Colonic mucosa (tissue), 4 donors: ENCODE results near the gene NPAS3. TPM values are rescaled to one million over a fixed set of nuclear protein-coding genes. Genes with fewer than 3 reads are reported as not detected.

Experiments
- DNase-seq: peaks from one replicate; pipeline ENCODE4 v3.0.0-alpha.2; 2020
- H3K27ac ChIP-seq: fragments of 200-600 bp; one replicate; pipeline ENCODE4 v1.8.0; 2021
- H3K27me3 ChIP-seq: fragments of 200-600 bp; one replicate; pipeline ENCODE4 v1.8.0; 2021
- H3K36me3 ChIP-seq: fragments of 200-600 bp; one replicate; pipeline ENCODE4 v1.8.0; 2021
- H3K4me1 ChIP-seq: fragments of 200-600 bp; one replicate; pipeline ENCODE4 v1.8.0; 2021; ENCODE audit warnings: mild to moderate bottlenecking
- H3K4me3 ChIP-seq: fragments of 200-600 bp; one replicate; pipeline ENCODE4 v1.8.0; 2021
- H3K9ac ChIP-seq, 2 donors: one replicate each; pipeline ENCODE4 v1.7.0; 2013; ENCODE audit warnings: control low read depth in 2 of 2, low read depth in 2 of 2, low read length in 2 of 2
- H3K9me3 ChIP-seq: fragments of 200-600 bp; one replicate; pipeline ENCODE4 v1.8.0; 2021
- CTCF ChIP-seq: fragments of 200-600 bp; IDR thresholded peaks from one replicate; pipeline ENCODE4 v1.8.0; 2022; ENCODE audit warnings: antibody characterized with exemption, mild to moderate bottlenecking
- intact Hi-C: fragments of 100-400 bp; cut with DNase I; formaldehyde crosslinking; loops from one replicate; pipeline ENCODE4 v1.14.1; 2022
- total RNA-seq, 2 donors: library from RNA; stranded (reverse); fragmentation: NEBNext Ultra II Directional in 1 of 2; extraction: Animal tissue kit (Norgen Biotek cat#: 25700) in 1 of 2; gene quantifications; one replicate each; pipeline ENCODE4 v1.2.1, GENCODE V29; 2021
- donor health status: healthy.
- donor health status: DM: no; HTN: no; CAD: no.
- donor health status: DM: no; HTN: no; CAD: no.

Gene NPAS3
- total RNA-seq, 2 donors from 2014 or later: 0.79 to 1.6 TPM

DNA sequence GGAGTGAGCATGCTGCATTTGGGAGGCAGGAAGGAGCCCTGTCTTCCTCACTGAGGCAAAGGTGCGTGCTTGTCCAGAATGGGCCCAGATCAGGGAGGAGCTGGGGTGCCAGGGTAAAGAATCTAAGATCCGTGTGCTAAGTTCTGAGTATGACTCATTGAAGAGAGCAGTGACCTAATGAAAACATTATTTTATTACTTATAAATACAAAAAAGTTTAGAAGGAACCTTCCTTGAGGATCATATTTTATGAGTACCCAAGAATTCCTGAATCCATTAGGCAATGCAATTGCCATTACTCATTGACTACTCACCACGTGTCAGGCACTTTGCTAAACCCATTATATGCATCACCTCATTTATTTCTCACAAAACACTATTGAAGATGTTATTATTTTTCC, 747.5 kb downstream of the NPAS3 start:
- H3K27ac ChIP-seq: no peak overlapping the region
- H3K4me1 ChIP-seq: no peaks in the 10 kb centered on the region
- no peak for DNase-seq
- H3K27me3 ChIP-seq: no peaks in the 10 kb centered on the region
- intact Hi-C loops: no loop called here
- no peak overlapping the region for H3K9ac ChIP-seq
- no peak for TF ChIP-seq CTCF
- no peaks in the 10 kb centered on the region for H3K36me3 ChIP-seq
- H3K9me3 ChIP-seq: no peaks in the 10 kb centered on the region
- no peak overlapping the region for H3K4me3 ChIP-seq

DNA sequence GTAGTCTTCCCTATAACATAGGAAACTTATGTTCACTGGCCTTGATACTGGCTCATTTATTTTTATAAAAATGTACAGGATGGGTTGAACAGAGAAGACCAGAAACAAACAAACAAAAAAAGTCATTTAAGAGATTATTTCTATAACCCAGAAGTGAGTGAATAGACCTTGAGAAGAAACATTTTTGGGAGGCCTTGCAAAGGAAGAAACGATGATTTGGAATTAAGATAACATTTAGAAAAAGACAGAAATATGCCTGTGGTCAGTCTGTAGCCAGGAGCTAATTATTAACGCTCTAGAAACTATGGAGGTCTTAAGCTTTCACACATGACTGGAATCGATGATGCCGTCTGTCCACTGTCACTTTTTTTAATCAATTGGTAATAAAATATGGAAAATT, 748.2 kb downstream of the NPAS3 start:
- no peak overlapping the region for H3K27ac ChIP-seq
- H3K4me3 ChIP-seq: no peak overlapping the region
- no peak overlapping the region for H3K9ac ChIP-seq
- no peaks in the 10 kb centered on the region for H3K4me1 ChIP-seq
- no peak for TF ChIP-seq CTCF
- H3K27me3 ChIP-seq: no peaks in the 10 kb centered on the region
- intact Hi-C loops: no loop called here
- no peaks in the 10 kb centered on the region for H3K36me3 ChIP-seq
- no peak for DNase-seq
- H3K9me3 ChIP-seq: no peaks in the 10 kb centered on the region

DNA sequence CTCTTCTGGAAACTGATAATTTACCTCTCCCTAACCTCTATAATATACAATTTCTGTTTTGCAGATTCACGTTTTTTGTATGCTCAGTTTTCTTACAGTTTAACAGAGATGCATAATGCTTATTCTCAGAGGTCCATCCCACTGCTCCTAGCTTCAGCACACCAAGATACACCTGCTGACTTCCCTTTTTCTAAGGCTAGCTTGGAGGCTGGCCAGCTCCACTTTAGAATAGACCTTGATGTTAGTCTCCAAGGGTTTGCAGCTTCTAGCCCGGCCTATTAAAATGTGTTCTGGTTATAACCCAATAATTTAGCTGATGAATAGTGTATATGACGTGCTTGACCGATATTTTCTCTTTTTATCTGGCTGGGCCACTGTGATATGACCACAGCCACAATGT, 751.0 kb downstream of the NPAS3 start:
- H3K27ac ChIP-seq: no peak overlapping the region
- no peaks in the 10 kb centered on the region for H3K36me3 ChIP-seq
- DNase-seq: no peak
- H3K9ac ChIP-seq: no peak overlapping the region
- H3K4me3 ChIP-seq: no peak overlapping the region
- H3K9me3 ChIP-seq: no peaks in the 10 kb centered on the region
- intact Hi-C loops: no loop called here
- TF ChIP-seq CTCF: no peak
- no peaks in the 10 kb centered on the region for H3K27me3 ChIP-seq
- no peaks in the 10 kb centered on the region for H3K4me1 ChIP-seq

DNA sequence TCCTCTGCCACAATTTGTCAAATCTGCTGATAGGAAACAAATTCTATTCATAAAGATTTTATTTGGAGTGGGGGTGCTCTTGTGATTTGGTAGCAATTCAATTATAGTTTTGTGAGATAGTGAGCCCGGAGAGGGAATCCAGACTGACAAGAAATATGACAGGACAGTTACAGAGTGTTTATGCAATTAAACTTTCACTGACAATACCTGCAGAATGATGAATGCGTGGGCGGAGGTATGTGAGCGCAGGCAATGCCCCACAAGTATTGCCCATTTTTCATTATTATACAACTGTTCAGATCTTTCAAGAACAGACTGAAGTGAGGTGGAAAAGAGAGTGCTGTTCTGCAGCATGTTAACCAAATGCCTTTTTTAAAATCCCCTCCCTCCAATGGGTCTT, 753.2 kb downstream of the NPAS3 start:
- Histone ChIP-seq H3K4me1 (no peaks in the 10 kb centered on the region), H3K27ac (no peak overlapping the region), H3K36me3 (no peaks in the 10 kb centered on the region), H3K9ac (no peak overlapping the region), H3K4me3 (no peak overlapping the region), H3K27me3 (no peaks in the 10 kb centered on the region), H3K9me3 (no peaks in the 10 kb centered on the region)
- no peak for TF ChIP-seq CTCF
- intact Hi-C loops: no loop called here
- DNase-seq: no peak

- Histone ChIP-seq H3K4me1 (no peaks in the 10 kb centered on the region), H3K9ac (no peak overlapping the region), H3K36me3 (no peaks in the 10 kb centered on the region), H3K4me3 (no peak overlapping the region), H3K9me3 (no peaks in the 10 kb centered on the region), H3K27ac (no peak overlapping the region), H3K27me3 (no peaks in the 10 kb centered on the region)
- no peak for DNase-seq
- intact Hi-C loops: no loop called here
- TF ChIP-seq CTCF: no peak
Observed at GRCh38 chr14:33692762-33693161, 754.1 kb downstream of the NPAS3 start.

DNA sequence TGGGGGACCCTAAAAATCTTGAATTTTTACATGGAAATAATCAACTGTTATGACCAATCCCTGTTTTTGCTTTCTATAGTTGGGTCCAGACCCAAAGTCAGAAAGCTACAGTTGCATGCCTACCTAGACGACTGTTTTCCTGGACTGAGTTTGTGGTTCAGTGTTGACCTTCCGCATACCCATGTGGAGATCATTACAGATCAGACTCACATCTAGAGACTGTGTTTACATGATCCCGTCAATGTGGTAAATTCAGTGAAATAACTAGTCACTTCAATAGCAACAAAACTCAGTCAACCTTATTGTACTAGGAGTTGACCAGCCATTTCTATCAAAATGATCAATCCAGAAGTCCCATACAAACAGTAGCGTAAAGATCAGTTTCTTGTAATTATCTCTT, 754.6 kb downstream of the NPAS3 start:
- DNase-seq: no peak
- no peak for TF ChIP-seq CTCF
- intact Hi-C loops: no loop called here
- H3K4me1 ChIP-seq: no peaks in the 10 kb centered on the region
- no peaks in the 10 kb centered on the region for H3K9me3 ChIP-seq
- H3K9ac ChIP-seq: no peak overlapping the region
- H3K4me3 ChIP-seq: no peak overlapping the region
- no peaks in the 10 kb centered on the region for H3K27me3 ChIP-seq
- H3K36me3 ChIP-seq: no peaks in the 10 kb centered on the region
- no peak overlapping the region for H3K27ac ChIP-seq
